Epithelial cell of esophagus (primary cell): Measurements from ENCODE around the gene FAM118B.
A peak's percentile ranks its signal among the peaks of the same experiment; 100 is the strongest.
"Not testable (repeated sequence)": the region's sequence is repeated elsewhere in the genome, so short reads cannot be mapped to it uniquely, and the experiment has no call there.

Experiments used
- DNase-seq: peaks from one replicate; pipeline ENCODE4 v3.0.0; 2010; ENCODE audit warnings: low read depth
- H3K4me3 ChIP-seq: 2 replicates; pipeline ENCODE4 v1.5.1; 2011; ENCODE audit warnings: mild to moderate bottlenecking, low read length, control low read depth
- TF ChIP-seq, protein P1 (sequence below): IDR thresholded peaks from 2 replicates; pipeline ENCODE4 v1.5.1; 2011; ENCODE audit warnings: low read depth, mild to moderate bottlenecking, low read length, control low read depth, inconsistent platforms; ENCODE audit not compliant: insufficient read depth; ENCODE audit errors: missing control alignments

FAM118B gene

DNA sequence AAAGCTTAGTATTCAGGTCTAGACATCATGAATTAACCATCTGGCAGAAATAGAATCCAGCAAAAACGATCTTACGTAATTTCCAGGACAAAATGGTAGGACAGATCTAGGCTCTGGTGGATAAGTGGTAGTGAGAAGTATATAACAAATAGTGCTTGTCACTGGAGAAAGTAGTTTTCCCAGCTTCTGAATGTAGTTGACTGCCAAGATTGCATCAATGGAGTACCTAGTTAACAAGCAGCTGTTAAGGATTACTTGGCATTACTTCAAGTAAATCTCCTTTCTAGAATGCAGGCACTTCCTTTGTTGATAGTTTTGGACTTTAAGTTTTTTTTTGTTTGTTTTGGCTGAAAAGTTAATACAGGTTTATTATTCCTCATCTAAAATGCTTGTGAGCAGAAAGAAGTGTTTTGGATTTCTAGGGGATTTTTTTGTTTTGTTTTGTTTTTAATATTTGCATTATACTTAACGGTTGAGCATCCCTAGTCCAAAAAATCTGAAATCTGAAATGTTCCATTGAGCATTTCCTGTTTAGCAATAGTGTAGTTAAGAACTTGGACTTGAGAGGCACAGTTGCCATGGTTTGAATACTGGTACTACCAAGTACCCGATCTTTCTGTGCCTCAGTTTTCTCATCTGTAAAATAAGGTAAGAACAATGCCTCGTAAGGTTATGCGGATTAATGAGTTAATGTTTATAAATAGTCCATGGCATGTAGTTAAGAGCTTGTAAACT, 20.3 kb downstream of the FAM118B start:
- no peak for DNase-seq
- H3K4me3 ChIP-seq, result no peak overlapping the region
- TF ChIP-seq, protein P1, sequence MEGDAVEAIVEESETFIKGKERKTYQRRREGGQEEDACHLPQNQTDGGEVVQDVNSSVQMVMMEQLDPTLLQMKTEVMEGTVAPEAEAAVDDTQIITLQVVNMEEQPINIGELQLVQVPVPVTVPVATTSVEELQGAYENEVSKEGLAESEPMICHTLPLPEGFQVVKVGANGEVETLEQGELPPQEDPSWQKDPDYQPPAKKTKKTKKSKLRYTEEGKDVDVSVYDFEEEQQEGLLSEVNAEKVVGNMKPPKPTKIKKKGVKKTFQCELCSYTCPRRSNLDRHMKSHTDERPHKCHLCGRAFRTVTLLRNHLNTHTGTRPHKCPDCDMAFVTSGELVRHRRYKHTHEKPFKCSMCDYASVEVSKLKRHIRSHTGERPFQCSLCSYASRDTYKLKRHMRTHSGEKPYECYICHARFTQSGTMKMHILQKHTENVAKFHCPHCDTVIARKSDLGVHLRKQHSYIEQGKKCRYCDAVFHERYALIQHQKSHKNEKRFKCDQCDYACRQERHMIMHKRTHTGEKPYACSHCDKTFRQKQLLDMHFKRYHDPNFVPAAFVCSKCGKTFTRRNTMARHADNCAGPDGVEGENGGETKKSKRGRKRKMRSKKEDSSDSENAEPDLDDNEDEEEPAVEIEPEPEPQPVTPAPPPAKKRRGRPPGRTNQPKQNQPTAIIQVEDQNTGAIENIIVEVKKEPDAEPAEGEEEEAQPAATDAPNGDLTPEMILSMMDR, result no peak

DNA sequence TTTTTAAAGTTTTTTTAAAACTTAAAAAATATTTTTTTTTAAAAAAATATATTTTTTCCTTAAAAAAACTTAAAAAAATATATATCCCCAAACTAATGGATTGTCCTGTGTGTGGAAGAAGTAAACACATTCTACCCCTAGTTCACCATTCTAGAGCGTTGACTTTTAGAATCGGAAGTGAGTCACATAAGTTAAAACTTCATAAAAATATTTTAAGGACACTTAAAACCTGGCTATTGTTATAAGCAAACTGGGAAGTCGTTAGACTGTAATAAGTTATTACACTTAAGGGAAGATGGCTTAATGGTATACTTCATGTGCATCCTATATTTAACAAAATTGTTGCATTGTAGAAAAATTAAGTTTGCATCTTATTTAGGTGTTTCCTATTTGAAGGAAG, 21.1 kb downstream of the FAM118B start:
- no peak for DNase-seq
- H3K4me3 ChIP-seq, result no peak overlapping the region
- TF ChIP-seq, protein P1, result no peak

DNA sequence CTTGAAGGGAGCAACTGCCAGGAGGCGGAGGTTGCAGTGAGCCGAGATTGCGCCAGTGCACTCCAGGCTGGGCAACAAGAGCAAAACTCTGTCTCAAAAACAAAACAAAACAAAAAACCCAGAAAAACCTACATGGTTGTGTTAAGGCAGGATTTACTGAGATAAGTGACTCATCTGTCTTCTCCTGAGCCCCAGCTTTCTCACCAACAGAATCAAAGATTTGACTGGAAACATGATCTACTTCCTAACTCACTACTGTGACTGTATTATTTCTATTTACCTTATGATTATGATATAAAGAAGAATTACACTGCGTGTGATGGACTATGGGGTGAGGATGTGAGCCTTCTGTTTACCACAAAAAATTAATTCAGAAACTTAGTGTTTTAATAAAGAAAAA, 21.8 kb downstream of the FAM118B start:
- peak; percentile 45 for DNase-seq
- no peak overlapping the region for H3K4me3 ChIP-seq
- TF ChIP-seq, protein P1, result no peak

DNA sequence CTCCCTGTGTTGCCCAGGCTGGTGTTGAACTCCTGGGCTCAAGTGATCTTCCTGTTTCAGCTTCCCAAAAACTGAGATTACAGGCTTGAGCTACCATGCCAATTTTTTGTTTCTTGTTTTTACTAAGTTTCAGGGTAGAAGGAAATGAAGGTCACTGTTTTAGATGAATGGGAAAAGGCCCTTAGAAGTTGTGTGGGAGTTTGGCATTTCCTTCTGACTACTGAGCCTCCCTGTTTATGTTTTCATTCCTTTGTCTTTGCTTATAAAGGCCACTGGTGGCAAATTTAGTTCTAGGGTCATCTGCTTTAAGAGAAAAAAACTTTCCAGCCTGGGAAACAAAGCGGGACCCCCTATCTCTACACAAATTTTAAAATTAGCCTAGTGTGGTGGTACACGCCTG, 35.1 kb downstream of the FAM118B start:
- TF ChIP-seq, protein P1, result no peak
- no peak overlapping the region for H3K4me3 ChIP-seq
- DNase-seq, result no peak

DNA sequence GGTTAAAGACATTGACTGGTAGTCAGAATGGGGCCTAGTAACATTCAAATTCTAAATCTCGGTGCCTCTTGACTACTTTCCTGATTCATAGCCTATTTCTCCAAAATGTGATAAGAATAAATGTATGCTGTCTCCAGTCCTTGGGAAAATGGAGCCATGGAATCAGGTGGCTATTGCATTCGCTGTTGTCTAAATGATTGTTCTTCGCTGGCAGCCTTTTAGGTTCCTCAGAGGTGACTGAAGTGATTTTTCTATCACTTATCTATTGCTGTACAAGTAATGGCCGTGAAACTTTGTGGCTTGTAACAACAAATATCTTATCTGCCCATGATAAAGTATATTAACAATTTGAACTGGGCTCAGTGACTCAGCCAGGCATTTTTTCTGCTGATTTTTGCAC, 41.7 kb downstream of the FAM118B start:
- TF ChIP-seq, protein P1, result no peak
- DNase-seq, result no peak
- H3K4me3 ChIP-seq, result no peak overlapping the region

DNA sequence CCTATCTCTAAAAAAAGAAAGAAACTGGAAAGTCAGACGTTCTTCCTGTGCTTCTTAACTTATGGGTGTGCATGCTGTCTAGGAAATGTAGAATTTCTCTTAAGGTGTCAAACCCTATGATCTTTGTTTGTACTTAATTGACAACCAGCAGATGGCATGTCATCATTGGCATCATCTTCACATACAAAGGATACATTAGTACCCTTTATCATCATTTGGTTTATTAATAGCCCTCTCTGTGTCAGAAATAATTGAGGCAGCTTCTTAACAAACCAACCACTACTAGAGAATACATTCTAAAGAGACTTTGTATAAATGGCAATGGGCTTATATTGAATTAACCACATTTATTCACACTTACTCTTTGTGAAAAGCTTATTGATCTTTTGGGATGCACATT, 43.2 kb downstream of the FAM118B start:
- TF ChIP-seq, protein P1, result no peak
- no peak for DNase-seq
- H3K4me3 ChIP-seq, result no peak overlapping the region

DNA sequence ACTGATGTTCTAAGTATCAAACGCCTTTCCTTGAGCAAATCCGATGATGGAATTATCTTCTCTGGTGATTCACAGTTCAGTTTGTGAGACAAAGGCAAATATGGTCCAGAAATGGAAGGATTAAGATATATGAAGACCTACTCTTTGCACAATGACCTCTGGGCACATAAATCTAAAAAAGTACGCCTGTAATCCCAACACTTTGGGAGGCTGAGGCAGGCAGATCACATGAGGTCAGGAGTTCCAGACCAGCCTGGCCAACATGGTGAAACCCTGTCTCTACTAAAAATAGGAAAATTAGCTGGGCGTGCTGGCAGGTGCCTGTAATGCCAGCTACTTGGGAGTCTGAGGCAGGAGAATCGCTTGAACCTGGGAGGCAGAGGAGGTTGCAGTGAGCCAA, 43.9 kb downstream of the FAM118B start:
- DNase-seq, H3K4me3 ChIP-seq: not testable (repeated sequence)
